SK-MEL-5 (cell line): ENCODE results near the gene SLC26A1. TPM values are rescaled to one million over a fixed set of nuclear protein-coding genes. Genes with fewer than 3 reads are reported as not detected.
A peak's percentile ranks its signal among the peaks of the same experiment; 100 is the strongest.

Source experiments
- DNase-seq: peaks from one replicate; pipeline ENCODE4 v3.0.0-alpha.2; 2016; ENCODE audit warnings: low read depth, low spot score
- in situ Hi-C: cut with HindIII; loops from 2 replicates; pipeline ENCODE4 v1.10.0; 2016; ENCODE audit warnings: low sequenced_read_pairs, high pct_unique_total_duplicates, low pct_unique_long_range_greater_than_20kb
- total RNA-seq: library from RNA; depleted of rRNA; stranded (reverse); fragments of >200 nt; shearing (Covaris generic); gene quantifications from 2 replicates; pipeline ENCODE4 v1.2.3, GENCODE V29; 2014

SLC26A1 gene
- total RNA-seq, 1 experiment from 2014 or later: not detected

DNA sequence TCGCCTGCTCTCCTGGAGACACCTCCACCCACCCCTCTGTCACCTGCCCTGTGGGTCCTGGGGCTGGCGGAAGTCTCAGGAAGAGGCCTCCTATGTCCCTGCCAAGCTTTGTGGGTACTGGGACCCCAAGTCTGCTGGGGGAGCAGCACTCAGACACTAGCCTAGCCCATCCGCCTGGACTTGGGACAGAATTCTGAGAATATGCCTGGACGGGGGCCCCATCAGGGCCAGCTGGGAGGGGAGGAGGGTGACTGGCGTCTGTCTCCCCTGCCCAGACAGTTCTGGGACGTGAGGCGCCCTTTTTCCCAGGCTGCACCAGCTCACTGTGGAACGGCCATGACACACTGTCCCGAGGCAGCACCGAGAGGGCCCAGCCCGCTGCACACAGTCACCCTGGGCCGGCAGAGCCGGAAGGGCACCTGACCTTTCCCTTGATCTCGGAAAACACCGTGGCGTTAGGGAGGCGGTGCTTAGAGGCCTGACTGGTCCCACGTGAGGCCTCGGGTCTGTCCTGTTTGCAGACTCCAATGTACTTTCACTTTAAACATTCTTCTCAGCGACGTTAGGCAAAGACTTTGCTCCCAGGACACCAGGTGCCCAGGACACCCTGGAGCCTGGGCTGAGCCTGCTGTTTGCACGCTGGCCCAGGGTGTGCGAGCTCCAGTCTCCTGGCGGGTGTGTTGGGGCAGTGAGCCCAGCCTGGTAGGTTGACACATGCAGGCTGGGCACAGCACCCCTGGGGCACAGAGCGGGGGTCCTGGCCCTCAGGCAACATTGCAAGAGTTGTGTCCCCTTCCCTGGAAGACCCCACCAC lies 700 bp downstream of the SLC26A1 start:
- in situ Hi-C loops: no loop called here
- DNase-seq: peak; percentile 58

DNA sequence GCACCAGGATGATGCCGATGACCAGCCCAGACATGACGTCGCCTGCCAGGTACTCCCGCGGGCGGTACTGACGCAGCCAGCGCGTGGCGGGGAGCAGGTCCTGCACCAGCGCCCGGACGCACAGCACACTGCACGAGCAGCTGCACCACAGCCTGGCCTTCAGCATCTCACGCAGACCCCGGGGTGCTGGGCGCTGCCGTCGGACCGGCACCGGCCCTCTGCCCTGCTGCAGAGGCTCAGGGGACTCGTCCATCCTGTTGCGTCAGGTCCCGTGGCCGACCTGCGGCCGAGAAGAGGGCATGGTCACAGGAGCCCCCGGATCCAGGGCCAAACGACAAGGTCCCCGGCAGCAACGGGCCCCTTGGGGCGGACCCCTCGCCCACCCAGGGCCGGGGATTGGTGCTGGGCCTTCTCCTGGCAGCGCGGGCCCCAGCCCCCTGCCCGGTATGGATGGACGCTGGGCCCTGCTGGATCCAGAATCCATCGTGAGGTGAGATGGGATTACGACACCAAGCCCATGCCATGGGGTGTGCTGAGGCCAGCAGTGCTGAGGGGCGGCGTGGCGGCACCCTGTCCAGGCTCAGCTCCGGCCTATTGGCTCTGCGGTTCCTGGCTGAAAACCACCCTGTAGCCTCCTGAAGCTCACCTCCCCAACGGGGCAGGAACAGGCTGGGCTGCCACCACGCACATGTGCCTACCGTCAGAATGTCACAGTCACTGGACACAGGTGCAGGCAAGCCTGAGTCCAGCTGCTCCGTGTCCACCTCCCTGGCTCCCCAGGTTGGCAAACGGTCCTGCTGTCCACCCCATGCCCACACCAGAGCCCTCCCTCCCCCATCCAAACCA lies 1.5 kb downstream of the SLC26A1 start:
- in situ Hi-C loops: no loop called here
- DNase-seq: no peak

DNA sequence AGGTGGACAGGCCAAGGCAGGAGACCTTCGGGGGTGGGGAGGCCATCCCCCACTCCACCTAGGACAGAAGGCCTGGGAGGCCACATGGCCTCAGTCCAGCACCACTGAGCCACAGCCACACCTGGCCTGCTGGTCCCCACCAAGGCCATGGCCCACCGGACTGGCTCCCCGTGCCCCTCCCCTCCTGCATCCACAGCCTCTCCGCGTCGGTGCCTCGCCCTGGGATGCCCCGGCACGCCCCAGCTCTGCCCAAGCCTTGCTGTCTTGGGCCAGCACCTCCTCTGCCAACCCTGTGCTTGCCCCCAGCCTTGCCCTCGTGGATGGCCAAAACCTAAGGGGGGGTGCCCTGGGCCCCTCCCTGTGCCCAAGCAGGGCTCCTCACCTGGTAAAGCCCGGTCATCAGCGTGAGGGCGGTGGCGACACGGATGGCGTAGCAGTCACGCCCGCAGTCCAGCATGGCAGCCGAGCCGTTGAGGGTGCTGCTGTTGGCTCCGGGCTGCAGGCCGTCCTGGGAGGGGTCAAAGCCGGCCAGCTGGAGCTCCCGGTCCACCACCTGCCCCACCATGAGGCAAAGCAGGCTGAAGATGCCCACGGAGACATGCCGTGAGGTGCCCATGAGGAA lies 2.3 kb downstream of the SLC26A1 start:
- in situ Hi-C loops: no loop called here
- no peak for DNase-seq

DNA sequence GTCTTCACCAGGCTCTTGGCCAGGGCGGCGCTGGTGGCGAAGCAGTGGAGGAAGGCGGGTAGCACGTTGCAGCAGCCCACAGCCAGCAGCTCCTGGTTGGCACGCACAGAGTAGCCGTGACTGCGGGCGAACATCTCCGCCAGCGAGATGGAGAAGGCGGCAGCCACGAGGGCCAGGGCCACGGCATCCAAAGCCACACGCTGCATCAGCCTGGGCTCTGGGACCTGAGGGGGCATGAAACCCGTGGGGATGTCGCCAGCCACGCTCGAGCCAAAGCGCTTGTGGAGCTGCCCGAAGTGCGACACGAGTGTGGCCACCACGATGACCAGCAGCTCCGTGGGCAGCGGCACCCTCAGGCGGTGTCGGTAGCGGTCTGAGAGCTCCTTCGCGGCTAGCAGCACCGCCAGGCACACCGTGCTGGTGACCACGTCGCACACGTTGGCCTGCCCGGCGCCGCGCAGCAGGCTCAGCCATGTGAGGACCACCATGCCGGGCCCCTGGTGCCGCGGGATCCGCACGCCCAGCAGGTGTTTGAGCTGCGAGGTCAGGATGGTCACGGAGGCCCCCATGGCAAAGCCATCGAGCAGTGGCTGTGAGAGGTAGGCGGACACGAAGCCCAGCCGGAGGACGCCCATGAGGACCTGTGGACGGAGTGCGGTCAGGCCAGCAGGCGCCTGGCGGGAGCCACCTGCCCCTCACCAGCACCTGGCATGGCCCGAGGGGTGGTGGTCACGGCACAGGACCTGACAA lies 3.3 kb downstream of the SLC26A1 start:
- in situ Hi-C loops: no loop called here
- DNase-seq: no peak

DNA sequence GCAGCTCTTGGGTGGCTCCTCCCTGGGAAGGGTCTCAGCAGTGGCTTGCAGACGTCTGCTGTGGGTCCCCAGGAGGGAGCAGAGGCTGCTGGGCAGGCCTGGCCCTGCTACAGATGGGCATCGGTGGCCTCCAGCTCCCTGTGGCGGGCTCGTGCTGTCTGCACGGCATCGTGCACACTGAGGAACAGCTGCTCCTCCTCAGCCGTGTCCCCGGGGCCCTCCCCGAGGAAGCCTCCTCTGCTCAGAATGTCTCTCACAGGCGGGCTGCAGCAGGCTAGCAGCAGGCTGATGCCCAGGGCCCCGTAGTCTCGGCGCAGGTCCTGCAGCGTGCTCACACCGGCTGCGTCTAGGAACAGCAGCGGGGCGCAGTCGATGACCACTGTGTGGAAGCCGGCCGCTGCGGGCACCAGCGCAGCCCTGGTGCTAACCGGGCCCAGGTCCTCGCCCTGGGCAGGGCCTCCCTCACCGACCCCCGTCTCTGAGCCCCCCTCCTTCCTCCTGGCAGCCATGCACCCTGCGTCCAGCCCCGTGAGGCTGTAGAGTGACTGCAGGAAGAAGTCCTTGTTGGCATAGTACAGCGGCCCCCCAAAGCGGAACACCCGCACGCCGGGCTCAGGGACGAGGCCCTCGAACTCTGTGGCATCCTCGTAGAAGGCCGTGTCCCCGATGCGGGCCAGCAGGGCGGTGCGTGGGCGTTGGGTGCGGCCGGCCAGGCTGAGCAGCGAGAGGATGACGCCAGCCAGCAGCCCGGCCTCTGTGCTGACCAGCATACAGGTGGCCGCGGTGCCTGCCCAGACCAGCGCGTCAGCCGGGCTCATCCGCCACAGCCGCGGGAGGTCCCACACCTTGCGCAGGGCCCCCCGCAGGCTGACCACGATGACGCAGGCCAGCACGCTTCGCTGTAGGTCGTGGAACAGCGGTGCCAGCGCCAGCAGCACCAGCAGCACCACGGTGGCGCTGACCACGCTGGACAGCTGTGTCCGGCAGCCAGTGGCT lies 4.2 kb downstream of the SLC26A1 start:
- DNase-seq: no peak
- in situ Hi-C loops: no loop called here

DNA sequence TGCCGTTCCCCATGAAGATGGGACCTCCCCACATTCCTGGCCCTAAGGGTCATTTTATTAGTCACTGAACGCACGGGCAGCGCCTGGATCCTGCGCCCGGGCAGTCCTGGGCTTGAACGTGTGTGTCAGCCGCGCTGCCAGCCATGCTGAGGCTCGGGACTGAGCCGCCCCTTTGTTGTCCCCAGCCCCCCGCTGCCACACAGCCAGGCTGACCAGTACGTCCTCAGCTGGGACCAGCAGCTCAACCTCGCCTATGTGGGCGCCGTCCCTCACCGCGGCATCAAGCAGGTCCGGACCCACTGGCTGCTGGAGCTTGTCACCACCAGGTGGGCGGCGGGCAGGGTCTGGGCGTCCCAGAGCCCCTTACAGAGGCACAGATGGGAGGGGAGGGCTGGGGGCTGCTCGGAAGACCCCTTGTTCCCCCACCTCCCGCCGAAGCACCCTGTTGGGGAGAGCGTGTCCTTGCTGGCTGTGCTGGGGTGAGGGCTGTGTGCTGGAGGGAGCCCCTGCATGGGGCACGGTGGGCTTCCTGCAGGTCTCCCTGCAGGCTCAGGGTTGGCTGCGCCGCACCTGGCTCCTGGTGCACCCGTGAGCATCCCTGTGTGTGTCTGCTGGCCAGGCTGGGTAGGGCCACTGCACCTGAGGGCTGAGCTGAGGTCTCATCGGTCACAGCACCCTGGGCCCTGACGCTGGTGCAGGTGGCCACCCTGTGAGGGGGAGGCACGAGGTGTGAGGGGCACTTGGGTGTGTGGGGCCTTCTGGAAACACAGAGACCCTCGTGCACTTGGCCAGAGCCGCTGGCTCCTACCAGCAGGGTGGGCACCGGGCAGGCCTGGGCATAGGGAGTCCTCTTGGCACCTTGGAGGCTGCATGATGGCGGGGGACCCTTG lies 5.3 kb downstream of the SLC26A1 start:
- DNase-seq: no peak
- in situ Hi-C loops: no loop called here

DNA sequence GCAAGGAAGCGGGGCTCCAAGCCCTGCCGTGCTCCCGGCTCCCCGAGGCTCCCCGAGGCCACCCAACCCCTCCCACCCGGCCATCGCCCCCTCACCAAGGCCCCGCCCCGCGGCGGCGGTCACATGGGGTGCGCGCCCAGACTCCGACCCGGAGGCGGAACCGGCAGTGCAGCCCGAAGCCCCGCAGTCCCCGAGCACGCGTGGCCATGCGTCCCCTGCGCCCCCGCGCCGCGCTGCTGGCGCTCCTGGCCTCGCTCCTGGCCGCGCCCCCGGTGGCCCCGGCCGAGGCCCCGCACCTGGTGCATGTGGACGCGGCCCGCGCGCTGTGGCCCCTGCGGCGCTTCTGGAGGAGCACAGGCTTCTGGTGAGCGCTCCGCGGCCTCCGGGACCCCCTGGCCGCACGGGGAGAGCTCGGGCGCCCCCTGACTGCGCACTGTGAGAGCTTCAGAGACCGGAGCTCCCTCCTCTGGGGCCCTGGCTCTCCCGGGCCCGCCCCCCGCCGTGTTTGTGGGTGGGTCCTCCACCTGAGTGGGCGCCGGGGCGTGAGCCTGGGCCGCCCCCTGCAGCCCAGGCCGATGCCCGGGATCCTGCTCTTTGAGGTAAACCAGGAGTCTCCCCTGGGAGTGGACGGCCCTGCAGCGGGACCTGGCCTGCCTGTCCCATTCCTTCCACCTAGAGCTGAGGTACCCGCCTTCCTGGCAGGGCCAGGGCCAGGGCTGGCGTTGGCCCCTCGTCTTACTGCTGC lies 6.2 kb downstream of the SLC26A1 start, which contains the start of gene IDUA:
IDUA (plus strand) TSS at position 166 of the 745 bp plus-strand sequence; CDS start at position 207, 41 bp downstream.
- DNase-seq: peak; percentile 71
- in situ Hi-C loops: no loop called here

DNA sequence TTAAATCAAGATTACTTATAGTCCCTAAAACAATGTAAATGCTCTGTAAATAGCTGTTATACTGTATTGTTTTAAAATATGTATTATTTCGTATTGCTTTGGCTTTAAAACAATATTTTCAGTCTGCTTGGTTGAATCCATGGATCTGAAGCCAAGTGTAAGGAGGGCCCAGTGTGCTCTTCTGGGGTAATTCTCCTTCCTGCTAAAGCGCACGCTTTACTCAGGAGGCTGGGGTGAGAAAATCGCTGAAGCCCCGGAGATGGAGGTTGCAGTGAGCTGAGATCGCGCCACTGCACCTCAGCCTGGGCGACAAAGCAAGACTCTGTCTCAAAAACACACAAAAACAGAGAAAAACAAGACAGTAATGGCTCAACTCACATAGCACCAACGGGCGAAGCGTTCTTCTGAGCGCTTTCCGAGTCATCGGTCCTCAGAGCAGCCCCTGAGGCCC lies 6.8 kb downstream of the SLC26A1 start:
- no peak for DNase-seq
- in situ Hi-C loops: no loop called here

DNA sequence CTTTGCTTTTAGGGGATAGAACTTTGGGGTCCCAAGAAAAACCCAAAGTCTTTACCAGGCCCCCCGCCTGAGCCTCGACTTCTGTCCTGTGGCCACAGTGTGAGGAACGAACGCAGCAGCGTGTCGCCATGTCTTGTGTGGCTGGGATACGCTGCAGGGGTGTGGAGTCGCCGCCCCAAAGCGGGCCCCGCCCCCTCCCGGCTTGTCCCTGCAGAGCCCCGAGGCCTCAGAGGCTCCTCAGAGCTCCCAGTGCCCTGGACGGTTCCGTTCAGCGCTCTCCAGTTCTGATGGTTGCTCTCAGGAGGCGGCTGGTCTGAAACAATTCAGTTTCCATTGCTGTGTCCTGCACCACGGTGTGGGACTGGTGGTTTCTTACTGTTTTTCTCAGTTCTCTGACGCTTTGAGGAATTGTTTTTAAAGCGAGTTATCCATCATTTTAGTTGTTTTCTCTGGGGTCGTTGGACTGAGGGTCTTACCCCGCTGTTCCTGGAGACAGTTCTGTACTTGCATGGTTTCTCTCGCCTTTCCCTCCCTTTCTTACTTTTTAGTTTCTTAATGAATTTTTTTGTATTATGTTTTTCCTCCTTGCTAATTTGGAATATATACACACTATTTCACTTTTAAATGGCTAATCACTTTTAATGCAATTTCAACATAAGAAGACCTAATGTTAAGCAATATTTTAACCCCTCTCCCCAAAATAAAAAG lies 7.9 kb downstream of the SLC26A1 start:
- in situ Hi-C loops: no loop called here

DNA sequence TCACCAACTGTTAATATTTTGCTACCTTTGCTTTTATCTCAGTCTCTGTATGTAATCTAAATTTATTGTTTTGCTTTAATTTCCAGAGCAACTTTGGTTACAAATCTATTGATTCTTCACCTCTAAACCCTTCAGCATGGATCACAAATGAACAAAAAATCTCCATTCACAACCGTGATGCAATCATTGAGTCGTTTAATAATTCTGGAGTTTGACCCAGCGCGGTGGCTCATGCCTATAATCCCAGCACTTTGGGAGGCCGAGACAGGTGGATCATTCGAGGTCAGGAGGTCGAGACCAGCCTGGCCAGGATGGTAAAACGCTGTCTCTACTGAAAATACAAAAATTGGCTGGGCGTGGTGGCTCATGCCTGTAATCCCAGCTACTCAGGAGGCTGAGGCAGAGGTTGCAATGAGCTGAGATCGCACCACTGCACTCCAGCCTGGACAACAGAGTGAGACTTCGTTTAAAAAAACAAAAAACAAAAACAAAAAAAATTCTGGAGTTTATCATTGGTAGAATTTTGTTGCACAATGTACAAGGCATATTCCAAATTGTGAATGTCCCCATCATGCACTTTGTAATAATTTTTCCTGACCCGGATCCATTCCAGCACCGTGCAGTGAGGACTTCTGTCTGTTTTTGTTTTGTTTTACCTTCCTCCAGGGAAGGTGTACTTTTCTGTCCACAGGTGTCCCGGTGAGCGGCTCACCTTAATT lies 8.7 kb downstream of the SLC26A1 start:
- no peak for DNase-seq
- in situ Hi-C loops: no loop called here

More for the DNA sequence above, 7.9 kb downstream of the SLC26A1 start:
- no peak for DNase-seq

DNA sequence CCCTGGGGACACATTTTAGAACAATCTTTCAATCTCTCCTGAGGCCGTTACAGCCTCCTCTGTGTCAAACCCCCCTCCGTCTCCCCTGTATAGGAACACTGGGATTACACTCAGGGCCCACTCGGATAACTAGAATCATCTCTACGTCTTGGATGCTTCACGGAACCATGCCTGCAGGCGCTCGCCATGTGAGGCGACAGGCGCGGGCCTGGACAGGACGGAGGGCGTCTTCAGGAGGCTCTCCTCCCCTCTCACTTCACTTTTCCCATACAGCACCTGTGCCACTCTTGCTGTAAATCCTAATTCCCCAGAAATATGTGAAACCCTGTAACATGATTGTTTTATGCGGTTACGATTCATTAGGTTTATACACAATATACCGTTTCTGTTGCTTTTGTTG lies 10.4 kb downstream of the SLC26A1 start:
- DNase-seq: no peak
- in situ Hi-C loops: no loop called here

DNA sequence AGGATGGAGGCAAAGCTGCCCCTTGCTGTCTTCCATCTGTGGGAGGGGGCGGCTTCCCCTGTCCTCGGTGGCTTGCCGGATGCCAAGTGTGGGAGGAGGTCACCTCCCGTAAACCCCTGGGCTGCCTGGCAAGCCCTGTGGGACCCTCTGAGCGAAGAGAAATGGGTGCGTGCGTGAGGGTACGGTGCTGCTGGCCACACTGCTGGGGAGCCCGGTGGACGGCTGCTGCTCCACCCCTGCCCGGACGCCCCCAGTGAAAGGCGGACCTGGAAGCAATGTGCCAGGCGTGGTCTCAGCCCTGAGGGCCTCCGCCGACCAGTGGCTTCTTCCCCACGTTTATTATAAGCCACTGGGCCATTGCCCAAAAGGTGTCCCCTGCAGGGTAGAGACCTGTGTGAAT lies 10.9 kb downstream of the SLC26A1 start:
- in situ Hi-C loops: no loop called here
- DNase-seq: no peak

DNA sequence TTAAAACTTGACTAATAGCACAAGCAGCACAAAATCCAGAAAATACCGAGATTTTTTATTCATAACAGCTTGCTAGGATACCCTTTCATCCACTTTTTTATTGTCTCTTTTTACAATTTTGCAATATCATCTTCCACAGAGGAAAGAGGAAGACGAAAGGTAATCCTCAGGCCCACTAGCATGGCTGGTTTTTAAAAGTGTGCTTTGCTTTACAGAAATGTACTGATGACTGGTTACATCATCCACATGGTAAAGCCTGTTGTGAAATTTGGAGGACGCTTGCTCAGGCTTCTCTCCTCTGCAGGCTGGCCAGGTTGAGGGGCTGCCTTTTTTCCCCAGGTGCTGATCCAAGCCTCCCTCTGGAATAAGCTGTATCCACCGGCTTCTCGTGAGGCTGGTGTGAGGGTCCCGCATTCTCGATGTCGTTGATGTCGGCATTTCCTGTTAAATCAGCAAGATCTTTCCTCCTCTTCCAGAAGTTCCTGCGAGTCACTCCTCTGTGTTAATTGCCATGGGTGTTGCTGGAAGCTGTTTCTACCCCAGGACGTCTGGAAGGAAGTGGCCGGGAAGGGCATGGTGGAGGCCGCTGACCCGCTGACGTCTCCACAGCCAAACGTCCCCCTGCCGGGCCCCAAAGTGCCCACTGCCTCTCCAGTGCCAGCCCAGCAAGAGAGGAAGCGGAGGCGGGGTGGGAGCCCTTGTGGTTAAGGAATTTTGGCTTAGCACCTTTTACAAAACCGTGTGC lies 14.1 kb downstream of the SLC26A1 start:
- in situ Hi-C loops: no loop called here
- DNase-seq: no peak
